ENCODE results near the gene DNM3.

Gene DNM3

DNA sequence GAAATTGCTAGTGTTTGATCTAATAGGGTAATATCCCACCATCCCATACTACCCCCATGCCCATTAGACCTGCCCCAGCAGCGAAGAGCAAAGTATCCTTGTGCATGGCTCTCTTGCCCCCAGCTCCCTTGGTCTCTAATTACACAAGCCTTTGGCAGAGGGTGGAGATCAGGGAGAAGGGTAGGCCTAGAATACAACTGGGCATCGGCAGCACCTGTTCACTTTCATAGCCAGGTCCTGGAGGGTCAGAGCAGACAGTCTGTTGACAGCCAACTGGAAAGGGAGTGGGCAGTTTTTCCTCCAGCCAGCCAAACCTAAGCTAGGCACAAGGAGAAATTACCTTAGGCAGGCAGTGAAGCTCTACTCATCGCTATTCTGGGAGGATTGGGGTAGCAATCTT lies 605.2 kb downstream of the DNM3 start:
- DNase-seq: no peak

DNA sequence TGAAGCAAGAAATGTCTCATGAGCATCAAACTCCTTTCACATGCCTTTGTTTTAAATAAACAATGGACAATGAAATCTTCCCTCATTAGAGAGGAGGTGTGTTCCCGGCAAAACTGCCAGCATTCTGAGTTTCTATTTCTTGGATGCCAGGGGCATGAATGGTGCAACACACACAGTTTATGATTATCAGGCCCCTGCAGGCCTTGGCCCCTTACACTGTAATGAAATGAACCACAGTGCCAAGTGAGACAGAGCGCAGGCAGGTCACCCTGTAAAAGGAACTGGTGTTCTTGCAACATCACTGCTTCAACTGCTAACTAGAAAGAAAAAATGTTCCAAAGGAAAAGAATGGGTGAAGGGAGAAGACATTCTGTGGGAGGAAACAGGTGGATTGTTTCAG lies 606.3 kb downstream of the DNM3 start:
- DNase-seq: no peak

DNA sequence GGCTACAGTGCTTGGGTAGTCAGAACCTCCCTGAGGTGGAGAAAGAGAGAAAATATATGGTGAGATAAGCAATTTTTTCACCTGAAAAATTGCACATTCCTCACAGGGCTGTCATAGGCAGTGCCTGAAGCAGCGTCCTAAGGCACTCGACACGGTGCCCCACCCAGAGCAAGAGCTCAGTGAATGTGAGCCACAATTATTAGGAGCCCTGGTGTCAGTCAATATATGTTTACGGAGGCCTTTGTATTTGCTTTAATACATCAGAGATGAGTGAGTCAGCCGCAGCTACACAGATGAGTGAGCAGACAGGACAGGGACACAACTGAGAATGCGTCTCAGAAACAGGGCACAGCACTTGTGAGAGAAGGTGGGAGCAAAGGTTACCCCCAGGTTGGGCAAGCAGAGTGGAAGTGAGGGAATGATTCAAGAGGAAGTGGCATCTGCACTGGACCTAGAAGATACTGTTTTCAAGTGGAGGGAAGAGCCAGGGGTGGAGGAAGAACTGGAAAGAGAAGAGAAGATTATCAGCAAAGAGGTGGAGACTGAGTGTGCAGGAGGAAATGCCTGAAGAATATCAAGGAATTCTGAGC lies 607.8 kb downstream of the DNM3 start:
- DNase-seq: peak; percentile 12

DNA sequence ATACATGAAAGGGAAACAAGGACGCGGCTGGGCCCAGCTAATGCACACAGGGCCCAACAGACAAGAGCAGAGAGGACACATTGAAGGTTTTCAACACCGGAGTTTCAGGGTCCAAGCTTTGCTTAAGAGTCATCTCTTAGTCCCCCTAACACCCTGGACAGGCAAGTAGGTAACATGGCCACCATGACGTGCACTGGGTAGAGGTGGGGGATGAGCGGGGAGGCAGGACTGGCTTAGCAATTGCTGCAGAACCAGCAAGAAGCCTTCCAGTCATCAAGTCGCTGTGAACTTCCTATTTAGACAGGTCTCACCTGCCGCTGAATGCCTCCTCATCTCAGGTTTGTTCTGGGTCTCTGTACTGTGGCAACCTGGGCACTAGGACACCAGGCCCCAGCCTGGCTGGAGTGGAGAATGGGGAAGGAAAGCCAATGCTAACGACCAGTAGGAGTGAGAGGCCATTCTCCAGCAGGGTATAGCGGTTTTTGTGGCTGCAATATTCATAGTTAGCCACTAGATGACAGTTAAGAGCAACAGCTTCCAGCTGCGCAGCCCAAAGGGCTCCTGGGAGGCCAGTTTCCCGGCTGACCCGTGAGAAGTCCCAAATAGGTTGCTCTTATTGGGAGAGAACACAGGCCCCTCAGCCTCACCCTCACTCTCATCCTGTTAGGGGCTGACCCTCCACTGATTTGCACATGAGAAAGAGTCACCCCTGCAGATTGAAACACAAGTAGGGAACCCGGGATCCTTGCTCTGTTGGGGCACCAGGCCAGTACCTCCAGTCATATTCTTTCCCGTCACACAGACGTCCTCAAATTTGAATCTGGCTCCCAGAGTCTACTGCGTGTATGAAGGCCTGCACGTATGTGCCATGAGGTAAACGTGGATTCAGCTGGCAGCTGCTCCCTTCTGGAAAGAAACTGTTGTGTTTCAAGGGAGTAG lies 608.6 kb downstream of the DNM3 start:
- peak; percentile 55 for DNase-seq

DNA sequence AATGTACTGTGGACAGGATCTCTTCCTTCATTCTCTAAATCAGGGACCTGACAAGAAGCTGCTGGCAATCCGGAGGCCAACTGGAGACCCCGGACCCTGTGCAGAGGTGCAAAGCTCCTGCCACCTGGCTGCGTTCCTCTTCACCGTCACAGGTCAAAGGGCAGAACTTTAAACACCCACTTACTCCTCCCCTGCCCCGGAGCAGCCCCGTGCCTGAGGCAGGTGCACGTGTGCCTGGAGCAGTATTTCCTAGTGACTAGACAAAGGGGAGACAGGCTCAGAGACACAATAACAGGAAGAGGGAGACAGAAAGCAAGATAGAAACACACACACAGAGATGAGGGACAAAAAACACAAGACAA lies 609.2 kb downstream of the DNM3 start:
- DNase-seq: peak; percentile 29

DNA sequence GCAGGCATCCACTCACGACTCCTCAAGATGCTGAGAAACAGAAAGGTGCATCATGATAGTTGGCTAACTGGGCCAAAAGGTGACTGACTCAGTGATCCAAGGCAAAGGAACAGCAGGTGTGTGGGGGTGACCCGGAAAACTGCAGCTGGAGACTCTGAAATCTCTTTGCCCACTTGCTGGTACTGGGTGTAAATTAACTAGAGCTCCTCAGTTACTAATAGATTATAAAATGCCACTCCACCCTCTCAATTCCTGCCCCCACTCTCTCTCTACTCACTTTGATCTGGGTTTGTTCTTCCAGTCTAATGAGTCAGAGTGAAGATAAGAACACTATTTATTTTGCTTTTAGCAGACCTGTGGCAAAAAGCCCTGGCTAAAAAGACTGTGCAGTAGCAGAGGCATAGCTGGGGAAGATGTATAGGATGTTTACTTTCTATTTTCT lies 609.7 kb downstream of the DNM3 start:
- DNase-seq: peak; percentile 69

DNA sequence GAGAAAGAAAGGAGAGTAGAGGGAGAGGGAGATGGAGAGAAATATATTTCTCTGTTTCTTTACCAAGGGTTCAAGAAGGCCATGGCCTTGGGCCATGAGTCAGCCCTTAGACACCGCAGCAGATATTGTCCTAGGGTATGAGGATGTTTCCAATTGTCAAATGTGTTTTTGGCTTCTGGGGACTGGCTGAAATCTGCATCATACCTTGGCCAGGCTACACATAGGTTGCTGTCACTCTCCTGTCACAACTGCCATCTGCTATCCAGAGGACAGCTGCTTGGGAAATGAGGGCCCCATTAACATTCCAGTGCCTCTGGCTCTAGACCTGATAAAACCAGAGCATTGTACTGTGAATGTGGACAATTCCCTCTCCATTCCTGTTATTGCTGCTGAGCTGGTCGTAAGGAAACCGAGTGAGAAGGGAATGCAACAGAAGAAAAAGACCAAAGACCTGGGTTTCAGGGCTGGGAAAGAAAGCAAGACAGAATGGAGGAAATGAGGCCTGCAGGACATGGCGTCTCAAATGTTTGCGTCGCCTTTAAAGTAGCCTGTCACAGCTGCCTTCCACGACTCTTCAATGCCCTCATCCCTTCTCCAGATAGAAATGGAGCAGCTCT lies 611.3 kb downstream of the DNM3 start:
- no peak for DNase-seq

DNA sequence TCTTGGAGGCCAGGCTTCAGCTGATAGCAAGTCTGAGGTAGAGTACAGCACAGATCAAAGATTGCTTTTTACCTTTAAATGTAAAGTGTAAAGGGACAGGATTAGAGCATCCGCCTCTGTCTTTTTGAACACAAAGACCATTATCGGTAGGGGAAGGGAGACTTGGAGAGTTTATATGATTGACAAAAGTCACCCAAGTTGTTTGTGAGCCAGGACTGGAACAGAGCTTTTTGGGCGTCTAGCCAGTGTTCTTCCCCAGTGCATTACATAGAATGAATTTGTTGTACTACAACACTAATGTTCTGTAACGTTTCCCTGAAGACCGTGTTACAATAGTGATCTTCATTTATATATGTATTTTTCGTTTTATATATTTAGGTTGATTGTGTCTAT lies 611.9 kb downstream of the DNM3 start:
- DNase-seq: no peak

DNA sequence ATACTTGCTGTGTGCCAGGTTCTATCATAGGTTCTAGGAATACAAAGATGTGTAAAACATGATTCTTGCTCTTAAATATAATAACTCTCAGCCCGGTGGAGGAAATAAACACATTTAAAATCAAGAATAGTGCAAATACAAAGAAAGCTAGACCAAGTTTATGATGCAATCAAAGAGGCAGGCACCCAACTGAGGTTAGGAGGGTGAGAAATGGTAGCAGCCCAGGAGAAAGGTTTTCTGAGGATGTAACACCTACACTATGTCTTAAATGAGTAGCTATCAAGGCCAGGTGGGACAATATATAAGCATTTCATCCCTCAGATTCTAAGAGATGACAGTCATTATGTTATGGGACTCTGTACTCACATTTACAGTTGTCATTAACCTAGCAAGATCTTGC lies 612.3 kb downstream of the DNM3 start:
- DNase-seq: no peak

DNA sequence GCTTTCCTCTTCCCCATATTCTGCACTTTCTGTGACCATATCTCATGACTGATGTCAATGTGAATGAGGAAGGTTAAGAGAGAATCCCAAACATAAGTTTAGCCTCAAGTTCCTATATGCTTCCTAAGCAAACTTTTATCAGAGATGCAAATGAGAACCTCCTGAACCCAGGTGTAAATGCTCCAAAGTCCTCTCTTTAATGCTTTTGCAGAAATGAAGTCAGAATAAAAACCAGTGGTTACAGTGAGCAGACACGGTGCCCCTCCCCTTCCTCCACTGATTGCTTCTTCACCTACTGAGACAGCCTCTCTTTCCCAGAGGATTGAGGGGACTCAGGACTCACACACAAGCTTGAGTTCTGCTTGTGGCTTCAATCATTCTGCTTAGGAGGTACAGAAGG lies 614.2 kb downstream of the DNM3 start:
- DNase-seq: no peak

DNA sequence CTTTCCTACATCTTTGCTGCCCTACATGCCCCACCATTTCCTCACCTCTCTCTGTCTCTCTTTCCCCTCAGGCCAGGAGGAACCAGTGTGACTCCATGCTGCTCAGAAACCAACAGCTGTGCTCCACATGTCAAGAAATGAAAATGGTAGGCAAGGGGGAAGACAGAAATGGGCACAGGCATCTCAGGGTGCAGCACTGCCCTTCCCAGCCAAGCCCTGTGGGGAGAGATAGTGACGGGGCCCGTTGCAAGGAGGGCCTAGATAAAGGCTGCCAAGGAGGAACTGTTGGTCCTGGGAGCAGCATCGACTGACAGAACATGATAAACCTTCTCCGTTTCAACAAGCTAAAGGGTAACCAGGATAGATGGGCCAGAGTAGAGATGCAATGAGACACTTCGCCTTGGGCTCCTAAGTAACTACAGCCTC lies 615.1 kb downstream of the DNM3 start:
- no peak for DNase-seq

DNA sequence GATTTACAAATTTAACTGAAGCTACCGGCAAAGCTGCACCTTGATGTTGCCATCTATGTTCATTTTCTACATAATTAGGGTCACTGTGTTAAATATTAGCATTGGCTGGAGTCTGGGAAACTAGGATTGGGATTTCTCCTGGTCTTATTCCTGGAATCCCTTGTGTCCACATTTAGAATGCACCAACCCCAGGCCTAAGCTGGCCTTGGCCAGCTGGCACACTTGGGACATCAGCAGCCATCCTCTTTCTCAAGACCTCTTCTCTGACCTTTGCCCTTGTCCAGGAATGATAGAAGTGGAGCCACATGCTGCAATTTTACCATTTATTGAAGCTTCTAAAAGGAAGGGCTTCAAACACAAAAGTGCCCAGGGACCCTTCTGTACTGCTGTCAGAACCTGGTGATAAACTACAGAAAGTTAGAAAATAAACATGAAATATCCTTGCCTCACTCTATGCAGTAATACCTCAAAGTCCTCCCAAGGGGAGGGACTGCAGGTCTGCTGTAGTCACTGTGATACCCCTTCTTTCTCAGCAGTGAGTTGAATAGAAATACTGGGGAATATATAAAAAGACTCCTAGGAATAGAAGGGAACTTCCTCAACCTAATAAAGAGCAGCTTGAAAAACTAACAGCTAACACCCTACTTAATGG lies 616.3 kb downstream of the DNM3 start:
- no peak for DNase-seq

DNA sequence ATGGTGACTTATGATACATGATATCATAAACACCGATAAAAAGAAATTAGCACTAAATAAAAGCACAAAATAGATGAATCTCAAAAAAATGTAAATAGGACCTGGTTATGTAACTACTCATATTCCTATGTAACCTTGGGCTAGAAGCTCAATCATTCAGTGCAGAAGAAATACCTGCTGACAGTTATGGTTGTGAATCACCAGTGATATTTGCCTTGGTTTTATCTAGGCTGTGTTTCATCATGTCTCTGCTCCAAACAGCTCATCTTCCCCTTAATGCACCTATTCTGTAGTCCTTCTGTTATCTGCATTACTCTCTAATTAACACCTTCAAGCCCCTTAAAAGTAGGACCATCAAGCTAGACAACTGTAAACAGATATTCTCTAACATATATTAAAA lies 618.9 kb downstream of the DNM3 start:
- no peak for DNase-seq

DNA sequence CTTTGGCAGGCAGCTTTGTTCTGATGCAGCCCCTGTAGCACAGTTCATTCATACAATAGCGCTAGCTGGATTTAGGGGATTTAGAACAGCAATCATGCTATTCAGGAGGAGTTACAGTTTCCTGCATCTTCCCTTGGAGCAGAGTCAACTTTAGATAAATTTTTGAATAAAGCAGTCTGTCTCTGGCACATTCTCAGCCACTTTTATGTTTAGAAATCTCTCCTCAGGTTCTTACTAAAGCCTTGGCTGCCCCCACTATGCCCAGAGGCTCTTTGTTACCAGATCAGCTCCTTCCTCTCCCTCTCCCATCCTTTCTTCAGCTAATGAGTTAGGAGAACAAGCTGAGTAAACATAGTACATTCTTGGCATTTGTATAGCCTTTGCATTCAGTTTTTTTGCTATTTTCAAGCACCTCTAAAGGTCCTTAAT lies 619.6 kb downstream of the DNM3 start:
- no peak for DNase-seq

Measured in CD4-positive, alpha-beta T cell treated with Interleukin-4 for 4 hours (primary cell).